GM23338 (cell line): ENCODE results near the gene HRH4. TPM values are rescaled to one million over a fixed set of nuclear protein-coding genes. Genes with fewer than 3 reads are reported as not detected.

Experiments used
- ATAC-seq: fragments of 200-7000 bp; cut with Tn5 transposase; 3 replicates; pipeline ENCODE4 v1.9.1; 2020
- DNase-seq: peaks from one replicate; pipeline ENCODE4 v3.0.0-alpha.2; 2015; ENCODE audit warnings: low spot score
- H2AFZ ChIP-seq: fragments of 200-600 bp; sonication (generic); 2 replicates; pipeline ENCODE4 v1.8.0; 2016; ENCODE audit warnings: antibody characterized with exemption, mild to moderate bottlenecking, moderate library complexity
- H3F3A ChIP-seq: fragments of 200-600 bp; sonication (generic); replicated peaks from 2 replicates; pipeline ENCODE4 v1.8.0; 2017; ENCODE audit warnings: antibody characterized with exemption, mixed run types, low read depth
- H3K27ac ChIP-seq: fragments of 200-600 bp; sonication (generic); 2 replicates; pipeline ENCODE4 v1.6.1; 2016; ENCODE audit warnings: low read depth
- H3K27me3 ChIP-seq: fragments of 200-600 bp; sonication (generic); 2 replicates; pipeline ENCODE4 v1.8.0; 2016; ENCODE audit warnings: mild to moderate bottlenecking, mixed run types, moderate library complexity; ENCODE audit not compliant: insufficient read depth
- H3K36me3 ChIP-seq: fragments of 200-600 bp; sonication (generic); 2 replicates; pipeline ENCODE4 v1.8.0; 2016; ENCODE audit warnings: mild to moderate bottlenecking; ENCODE audit not compliant: insufficient read depth
- H3K4me1 ChIP-seq: fragments of 200-600 bp; sonication (generic); 2 replicates; pipeline ENCODE4 v1.8.0; 2016; ENCODE audit warnings: mild to moderate bottlenecking, moderate library complexity; ENCODE audit not compliant: insufficient read depth
- H3K4me2 ChIP-seq: fragments of 200-600 bp; sonication (generic); 2 replicates; pipeline ENCODE4 v1.7.1; 2017; ENCODE audit warnings: mixed run types
- H3K4me3 ChIP-seq: fragments of 200-600 bp; sonication (generic); 2 replicates; pipeline ENCODE4 v1.6.1; 2016; ENCODE audit warnings: mixed run types
- H3K79me2 ChIP-seq: fragments of 200-600 bp; sonication (generic); replicated peaks from 2 replicates; pipeline ENCODE4 v1.8.0; 2017; ENCODE audit warnings: mild to moderate bottlenecking; ENCODE audit not compliant: insufficient read depth
- H3K9me2 ChIP-seq: fragments of 200-600 bp; sonication (generic); 2 replicates; pipeline ENCODE4 v1.8.0; 2017; ENCODE audit not compliant: insufficient read depth
- H4K20me1 ChIP-seq: fragments of 200-600 bp; sonication (generic); replicated peaks from 2 replicates; pipeline ENCODE4 v1.8.0; 2017; ENCODE audit warnings: mild to moderate bottlenecking; ENCODE audit not compliant: insufficient read depth
- H3K27ac Mint-ChIP-seq: 2 replicates; pipeline ENCODE4 v1.8.0; 2020; ENCODE audit warnings: inconsistent platforms, mild to moderate bottlenecking, moderate library complexity, mixed read lengths
- H3K27me3 Mint-ChIP-seq: 3 replicates; pipeline ENCODE4 v1.8.0; 2022; ENCODE audit warnings: low read depth, mild to moderate bottlenecking, moderate library complexity, mixed read lengths, inconsistent platforms; ENCODE audit not compliant: insufficient read depth, poor library complexity
- H3K36me3 Mint-ChIP-seq: 3 replicates; pipeline ENCODE4 v1.8.0; 2021; ENCODE audit warnings: low read depth, mild to moderate bottlenecking, inconsistent platforms, moderate library complexity, mixed read lengths
- H3K4me1 Mint-ChIP-seq: 3 replicates; pipeline ENCODE4 v1.8.0; 2020; ENCODE audit warnings: mild to moderate bottlenecking, inconsistent platforms, mixed read lengths
- H3K4me3 Mint-ChIP-seq: 3 replicates; pipeline ENCODE4 v1.8.0; 2021; ENCODE audit warnings: moderate library complexity, mild to moderate bottlenecking, inconsistent platforms, mixed read lengths
- H3K9me3 Mint-ChIP-seq: 3 replicates; pipeline ENCODE4 v1.8.0; 2020; ENCODE audit warnings: moderate library complexity, mild to moderate bottlenecking, inconsistent platforms, mixed read lengths
- CREB1 ChIP-seq: fragments of 250-450 bp; sonication (Bioruptor Pico); IDR thresholded peaks from 2 replicates; pipeline ENCODE4 v1.5.0; 2020; ENCODE audit warnings: low read depth, mild to moderate bottlenecking, moderate library complexity
- CTCF ChIP-seq, 2 experiments: fragments of 200-600 bp in 1 of 2; sonication (generic) in 1 of 2; conservative IDR thresholded peaks; 2 replicates each; pipeline versions ENCODE4 v1.5.1 to v1.6.1; 2016 to 2017; ENCODE audit warnings: antibody characterized with exemption in 2 of 2, low read depth in 2 of 2, mild to moderate bottlenecking in 2 of 2, moderate library complexity in 1 of 2
- ETS1 ChIP-seq: IDR thresholded peaks from 2 replicates; pipeline ENCODE4 v1.6.1; 2016; ENCODE audit warnings: antibody characterized with exemption
- EZH2 ChIP-seq: fragments of 200-600 bp; sonication (generic); IDR thresholded peaks from one replicate; pipeline ENCODE4 v1.8.0; 2017; ENCODE audit warnings: antibody characterized with exemption, mild to moderate bottlenecking, low read depth; ENCODE audit not compliant: unreplicated experiment
- EZH2phosphoT487 ChIP-seq: fragments of 200-600 bp; sonication (generic); IDR thresholded peaks from one replicate; pipeline ENCODE4 v1.8.1; 2018; ENCODE audit warnings: antibody characterized with exemption; ENCODE audit not compliant: unreplicated experiment
- JUNB ChIP-seq: IDR thresholded peaks from one replicate; pipeline ENCODE4 v1.6.1; 2016; ENCODE audit warnings: antibody characterized with exemption; ENCODE audit not compliant: unreplicated experiment
- NANOG ChIP-seq: IDR thresholded peaks from 2 replicates; pipeline ENCODE4 v1.6.1; 2016; ENCODE audit warnings: antibody characterized with exemption, borderline replicate concordance
- POLR2AphosphoS5 ChIP-seq: IDR thresholded peaks from 2 replicates; pipeline ENCODE4 v1.6.1; 2016; ENCODE audit warnings: antibody characterized with exemption, low read depth
- REST ChIP-seq: IDR thresholded peaks from one replicate; pipeline ENCODE4 v1.6.1; 2018; ENCODE audit warnings: antibody characterized with exemption; ENCODE audit not compliant: unreplicated experiment
- STAT1 ChIP-seq: IDR thresholded peaks from one replicate; pipeline ENCODE4 v1.6.1; 2016; ENCODE audit warnings: antibody characterized with exemption; ENCODE audit not compliant: unreplicated experiment
- ZNF114 ChIP-seq: fragments of 250-450 bp; sonication (Bioruptor Pico); IDR thresholded peaks from 2 replicates; pipeline ENCODE4 v1.5.0; 2020; ENCODE audit warnings: mild to moderate bottlenecking, moderate library complexity
- ZNF331 ChIP-seq: fragments of 250-450 bp; sonication (Bioruptor Pico); IDR thresholded peaks from 2 replicates; pipeline ENCODE4 v1.5.0; 2020; ENCODE audit warnings: low read depth, mild to moderate bottlenecking, moderate library complexity
- ZNF462 ChIP-seq: fragments of 250-450 bp; sonication (Bioruptor Pico); IDR thresholded peaks from 2 replicates; pipeline ENCODE4 v1.5.0; 2020; ENCODE audit warnings: mild to moderate bottlenecking, moderate library complexity
- polyA plus RNA-seq: library from polyadenylated mRNA; unstranded; fragments of >200 nt; fragmentation: Nextera tagmentation; extraction: Ambion mirVana; gene quantifications from 2 replicates; pipeline ENCODE4 v1.2.1, GENCODE V29; 2016
- total RNA-seq: library from RNA; depleted of rRNA; stranded (reverse); fragments of >200 nt; shearing (Covaris generic); gene quantifications from 2 replicates; pipeline ENCODE4 v1.2.3, GENCODE V29; 2014

Gene HRH4
- total and polyA plus RNA-seq, 2 experiments from 2014 or later = 0.17 TPM; not detected in 1

GRCh38 chr18:24497031-24497754, 36.8 kb downstream of the HRH4 start:
- Histone ChIP-seq H3K27ac (no peak overlapping the region), H3K4me2 (no peak overlapping the region), H3K27me3 (no peaks in the 10 kb centered on the region), H3F3A (no peaks in the 10 kb centered on the region), H4K20me1 (no peaks in the 10 kb centered on the region), H3K9me2 (no peaks in the 10 kb centered on the region), H3K4me1 (peaks cover 7% of the 10 kb centered on the region; the same call in 1 of the 2 replicates), H3K79me2 (no peaks in the 10 kb centered on the region), H3K36me3 (no peaks in the 10 kb centered on the region), H2AFZ (no peak overlapping the region), H3K4me3 (no peak overlapping the region)
- Mint-ChIP-seq H3K4me1 (peaks cover 5% of the 10 kb centered on the region; the same call in 2 of the 3 replicates), H3K27me3 (peaks cover 2% of the 10 kb centered on the region), H3K9me3 (no peaks in the 10 kb centered on the region; the same call in 2 of the 3 replicates), H3K4me3 (no peak overlapping the region), H3K27ac (no peak overlapping the region), H3K36me3 (no peaks in the 10 kb centered on the region)
- DNase-seq = no peak
- no peak for ATAC-seq
- TF ChIP-seq STAT1 (no peak), CTCF (conservative IDR thresholded peaks at IDR 0.05; ENCODE audit: low read depth in 2 of 2) (no peak), POLR2AphosphoS5 (no peak), REST (no peak), ETS1 (no peak), ZNF462 (CRISPR knock-in tag) (no peak), JUNB (no peak), CREB1 (no peak), EZH2 (no peak), ZNF331 (CRISPR knock-in tag) (no peak), ZNF114 (CRISPR knock-in tag) (no peak), NANOG (no peak), EZH2phosphoT487 (no peak)
